Smooth muscle cell of the brain vasculature (primary cell): ENCODE measurements around the gene KBTBD13.

Experiments used
- DNase-seq: peaks from one replicate; pipeline ENCODE4 v3.0.0-alpha.2; 2012; ENCODE audit warnings: low read depth, low spot score

The KBTBD13 gene

DNA sequence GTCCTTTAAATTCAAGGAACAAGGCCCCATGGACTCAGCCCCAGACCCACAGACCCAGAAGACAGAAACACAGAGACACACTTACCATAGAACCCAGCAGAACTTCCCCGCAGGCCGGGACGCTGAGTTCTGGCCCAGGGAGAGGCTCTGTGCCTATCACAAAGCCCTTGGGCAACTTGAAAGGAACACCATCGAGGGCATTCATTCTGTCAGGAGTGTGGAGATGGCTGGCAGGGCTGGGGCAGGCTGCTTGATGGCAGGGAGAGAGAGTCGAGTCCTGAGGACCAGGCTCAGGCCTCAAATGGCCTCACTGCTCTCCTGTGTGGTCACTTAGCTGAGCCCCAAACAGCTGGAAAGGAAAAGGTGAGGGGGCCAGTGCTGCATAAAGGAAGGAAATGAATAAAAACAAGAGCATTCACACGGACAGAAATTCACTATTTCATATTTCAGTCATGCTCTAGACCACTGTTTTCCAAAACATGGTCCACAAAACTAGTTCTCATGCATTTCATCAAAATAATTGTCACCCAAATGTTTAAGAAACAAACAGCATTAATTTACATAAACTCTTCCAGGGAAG lies 29.6 kb downstream of the KBTBD13 start:
- DNase-seq, result no peak

GRCh38 chr15:65110676-65111292 lies 34.2 kb downstream of the KBTBD13 start:
- DNase-seq, result no peak

GRCh38 chr15:65115086-65115485 lies 38.5 kb downstream of the KBTBD13 start, which contains the start of gene UBAP1L:
TSS of gene UBAP1L (minus strand) at chr15:65115200. CDS start at chr15:65106215, 8,985 bp downstream.
- DNase-seq, result no peak

DNA sequence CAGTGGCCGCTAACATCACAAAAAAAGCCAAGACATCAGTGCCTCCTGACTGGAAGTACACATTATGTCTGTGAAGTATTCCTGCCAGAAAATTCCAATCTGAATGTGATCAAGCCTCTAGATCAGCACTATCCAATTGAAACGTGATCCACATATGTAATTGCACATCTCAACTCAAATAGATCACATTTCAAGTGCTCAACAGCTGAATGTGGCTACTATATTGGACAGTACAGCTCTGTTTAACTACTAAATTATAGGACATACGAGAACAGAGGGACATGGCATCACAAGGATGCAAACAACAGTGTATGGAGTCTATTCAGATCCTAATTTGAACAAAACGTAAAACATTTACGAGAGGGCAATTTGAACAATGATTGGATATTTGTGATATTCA lies 39.0 kb downstream of the KBTBD13 start:
- DNase-seq, result no peak
